Measurements from ENCODE around the gene SLC27A6. TPM values are rescaled to one million over a fixed set of nuclear protein-coding genes. Genes with fewer than 3 reads are reported as not detected.

Gene SLC27A6
- total and polyA plus RNA-seq, 2 of the 13 experiments (the other 11 are each of a cell fraction or from before 2014, with no cell fraction given), result not detected

GRCh38 chr5:129063483-129064113 is 98.3 kb downstream of the SLC27A6 start:
- TF ChIP-seq ZNF550 (CRISPR knock-in tag; IDR thresholded peaks at IDR 0.05; ENCODE audit: borderline replicate concordance), result no peak
- TF ChIP-seq BRD4 (CRISPR knock-in tag; IDR thresholded peaks at IDR 0.05), result no peak
- TF ChIP-seq SCMH1 (CRISPR knock-in tag; IDR thresholded peaks at IDR 0.05; ENCODE audit: borderline replicate concordance), result no peak
- TF ChIP-seq NBN (conservative IDR thresholded peaks at IDR 0.05), result no peak
- no peak for TF ChIP-seq SMAD9 (CRISPR knock-in tag; IDR thresholded peaks at IDR 0.05)
- TF ChIP-seq PHF8 (CRISPR knock-in tag; IDR thresholded peaks at IDR 0.05), result no peak
- no peak for TF ChIP-seq ZNF687 (CRISPR knock-in tag; IDR thresholded peaks at IDR 0.05)
- TF ChIP-seq ZNF747 (CRISPR knock-in tag; IDR thresholded peaks at IDR 0.05; ENCODE audit: borderline replicate concordance), result no peak
- no peak for TF ChIP-seq DMTF1 (CRISPR knock-in tag; IDR thresholded peaks at IDR 0.05)
- TF ChIP-seq TCF7 (IDR thresholded peaks at IDR 0.05; ENCODE audit: low read depth), result no peak
- TF ChIP-seq CREBL2 (CRISPR knock-in tag; IDR thresholded peaks at IDR 0.05; ENCODE audit: borderline replicate concordance), result no peak
- no peak for TF ChIP-seq ZNF232 (CRISPR knock-in tag; IDR thresholded peaks at IDR 0.05; ENCODE audit: borderline replicate concordance)
- H3K4me3 ChIP-seq (replicated peaks in 1 of 3; ENCODE audit: insufficient read depth in 1 of 3, low read depth in 2 of 3, low read length in 3 of 3), result no peak overlapping the region
- no peak for ATAC-seq
- no peaks in the 10 kb centered on the region for H4K20me1 ChIP-seq (ENCODE audit: insufficient read depth, low read length)
- H3K4me2 ChIP-seq (ENCODE audit: low read depth, low read length), result no peak overlapping the region
- H2AFZ ChIP-seq (ENCODE audit: low read length), result no peak overlapping the region
- no peak for DNase-seq (ENCODE audit: low spot score)
- no peaks in the 10 kb centered on the region for H3K4me1 ChIP-seq (ENCODE audit: insufficient read depth, low read length)
- no peaks in the 10 kb centered on the region for H3K79me2 ChIP-seq (ENCODE audit: insufficient read depth, low read length)
- intact Hi-C loops (cut with micrococcal nuclease; ENCODE audit: unreplicated experiment), result no loop called here
- no peaks in the 10 kb centered on the region for H3K27me3 ChIP-seq (ENCODE audit: control insufficient read depth in 1 of 2, insufficient read depth in 2 of 2, low read length in 2 of 2)
- ChIA-PET CTCF (ENCODE audit: low intra/inter-chr PET ratio, low total read pairs) (no interaction called here), POLR2A (no interaction called here)
- H3K36me3 ChIP-seq (replicated peaks in 1 of 2; ENCODE audit: control insufficient read depth in 1 of 2, insufficient read depth in 2 of 2, low read length in 2 of 2), result no peaks in the 10 kb centered on the region
- in situ Hi-C loops (cut with HindIII; ENCODE audit: extremely low pct_ligation_motif_present, low pct_unique_long_range_greater_than_20kb), result no loop called here
- WGBS (ENCODE audit: low lambda C conversion rate), result 0% methylated on average over 1 of the region's 1 CpG
- H3K9ac ChIP-seq (ENCODE audit: insufficient read depth, low read depth, low read length), result no peak overlapping the region
- no peaks in the 10 kb centered on the region for H3K9me3 ChIP-seq (ENCODE audit: low read length)
- BruUV-seq (replicated peaks), result no TSS peak
- no peak overlapping the region for H3K27ac ChIP-seq (ENCODE audit: extremely low read length, insufficient read depth, low read length)
- FAIRE-seq, result no peak
